Neural cell (in vitro differentiated cells): ENCODE results near the gene LGR4. TPM values are rescaled to one million over a fixed set of nuclear protein-coding genes. Genes with fewer than 3 reads are reported as not detected.

Experiments used
- H2AFZ ChIP-seq: fragments of 200-600, 300-800 bp; sonication (generic), shearing (Covaris generic); 2 replicates; pipeline ENCODE4 v1.6.0; 2014; ENCODE audit warnings: low read depth, mild to moderate bottlenecking, antibody characterized with exemption, low read length, moderate library complexity
- H3F3A ChIP-seq: fragments of 200-600 bp; shearing (Covaris generic); 2 replicates; pipeline ENCODE4 v1.6.1; 2016; ENCODE audit warnings: mild to moderate bottlenecking, moderate library complexity, mixed read lengths, antibody characterized with exemption, low read length; ENCODE audit not compliant: insufficient read depth, poor library complexity, severe bottlenecking
- H3K27ac ChIP-seq: fragments of 200-600, 300-800 bp; sonication (generic), shearing (Covaris generic); 2 replicates; pipeline ENCODE4 v1.5.1; 2014; ENCODE audit warnings: mild to moderate bottlenecking, low read length, moderate library complexity
- H3K27me3 ChIP-seq: fragments of 300-800, 200-600 bp; sonication (generic), shearing (Covaris generic); 2 replicates; pipeline ENCODE4 v1.6.0; 2014; ENCODE audit warnings: mild to moderate bottlenecking, low read depth, low read length, moderate library complexity; ENCODE audit not compliant: insufficient read depth
- H3K36me3 ChIP-seq: fragments of 300-800, 200-600 bp; sonication (generic), shearing (Covaris generic); 2 replicates; pipeline ENCODE4 v1.5.1; 2014; ENCODE audit warnings: mild to moderate bottlenecking, antibody characterized with exemption, low read length, moderate library complexity; ENCODE audit not compliant: insufficient read depth
- H3K4me2 ChIP-seq: fragments of 300-800, 200-600 bp; sonication (generic), shearing (Covaris generic); 2 replicates; pipeline ENCODE4 v1.6.0; 2014; ENCODE audit warnings: mild to moderate bottlenecking, low read length
- H3K4me3 ChIP-seq: fragments of 300-800, 200-600 bp; sonication (generic), shearing (Covaris generic); 2 replicates; pipeline ENCODE4 v1.5.1; 2014; ENCODE audit warnings: mild to moderate bottlenecking, low read length, moderate library complexity
- H3K79me2 ChIP-seq: fragments of 200-600 bp; shearing (Covaris generic); replicated peaks from 2 replicates; pipeline ENCODE4 v1.6.0; 2014; ENCODE audit warnings: mild to moderate bottlenecking, low read length, moderate library complexity; ENCODE audit not compliant: insufficient read depth
- H3K9ac ChIP-seq: fragments of 300-800, 200-600 bp; sonication (generic), shearing (Covaris generic); 2 replicates; pipeline ENCODE4 v1.6.1; 2016; ENCODE audit warnings: mild to moderate bottlenecking, low read length, mixed read lengths
- H3K9me2 ChIP-seq: fragments of 200-600 bp; shearing (Covaris generic); 2 replicates; pipeline ENCODE4 v1.6.1; 2016; ENCODE audit warnings: mild to moderate bottlenecking, low read length, mixed read lengths; ENCODE audit not compliant: insufficient read depth
- H3K9me3 ChIP-seq: fragments of 200-600, 300-800 bp; sonication (generic), shearing (Covaris generic); 2 replicates; pipeline ENCODE4 v1.6.1; 2016; ENCODE audit warnings: mild to moderate bottlenecking, mixed run types, low read length, moderate library complexity, mixed read lengths
- H4K20me1 ChIP-seq: fragments of 200-600 bp; shearing (Covaris generic); 2 replicates; pipeline ENCODE4 v1.6.1; 2016; ENCODE audit warnings: mild to moderate bottlenecking, mixed run types; ENCODE audit not compliant: insufficient read depth
- EP300 ChIP-seq: fragments of 450-650 bp; conservative IDR thresholded peaks from 2 replicates; pipeline ENCODE4 v1.6.1; 2014; ENCODE audit warnings: antibody characterized with exemption, mild to moderate bottlenecking, moderate library complexity; ENCODE audit not compliant: poor library complexity, severe bottlenecking
- EZH2 ChIP-seq: fragments of 200-600, 300-800 bp; shearing (Covaris generic), sonication (generic); IDR thresholded peaks from 2 replicates; pipeline ENCODE4 v1.6.1; 2014; ENCODE audit warnings: antibody characterized with exemption, low read length, borderline replicate concordance, mild to moderate bottlenecking; ENCODE audit not compliant: insufficient read depth, poor library complexity, severe bottlenecking
- MXI1 ChIP-seq: fragments of 450-650 bp; conservative IDR thresholded peaks from 2 replicates; pipeline ENCODE4 v1.6.1; 2014; ENCODE audit warnings: antibody characterized with exemption, mild to moderate bottlenecking; ENCODE audit not compliant: poor library complexity, severe bottlenecking
- POLR2AphosphoS5 ChIP-seq: IDR thresholded peaks from 2 replicates; pipeline ENCODE4 v1.6.1; 2012
- RAD21 ChIP-seq: fragments of 450-650 bp; conservative IDR thresholded peaks from 2 replicates; pipeline ENCODE4 v1.6.1; 2014; ENCODE audit warnings: antibody characterized with exemption, mild to moderate bottlenecking, moderate library complexity
- SMC3 ChIP-seq: fragments of 450-650 bp; conservative IDR thresholded peaks from 2 replicates; pipeline ENCODE4 v1.6.1; 2014; ENCODE audit warnings: antibody characterized with exemption, mild to moderate bottlenecking, moderate library complexity; ENCODE audit not compliant: poor library complexity
- TAF1 ChIP-seq: IDR thresholded peaks from 2 replicates; pipeline ENCODE4 v1.6.1; 2012; ENCODE audit warnings: low read depth
- polyA plus RNA-seq: library from polyadenylated mRNA; depleted of rRNA; stranded (reverse); fragments of >200 nt; gene quantifications from 2 replicates; pipeline ENCODE4 v1.2.3, GENCODE V29; 2014
- TF ChIP-seq, protein P1 (sequence below): fragments of 450-650 bp; IDR thresholded peaks from 2 replicates; pipeline ENCODE4 v1.5.1; 2014; ENCODE audit warnings: antibody characterized with exemption, mild to moderate bottlenecking, moderate library complexity; ENCODE audit not compliant: poor library complexity, severe bottlenecking
- TF ChIP-seq, protein P2 (sequence below): IDR thresholded peaks from 2 replicates; pipeline ENCODE4 v1.6.1; 2012; ENCODE audit warnings: borderline replicate concordance

LGR4 gene
- polyA plus RNA-seq, 1 donor from 2014 or later = 11.2 TPM

DNA sequence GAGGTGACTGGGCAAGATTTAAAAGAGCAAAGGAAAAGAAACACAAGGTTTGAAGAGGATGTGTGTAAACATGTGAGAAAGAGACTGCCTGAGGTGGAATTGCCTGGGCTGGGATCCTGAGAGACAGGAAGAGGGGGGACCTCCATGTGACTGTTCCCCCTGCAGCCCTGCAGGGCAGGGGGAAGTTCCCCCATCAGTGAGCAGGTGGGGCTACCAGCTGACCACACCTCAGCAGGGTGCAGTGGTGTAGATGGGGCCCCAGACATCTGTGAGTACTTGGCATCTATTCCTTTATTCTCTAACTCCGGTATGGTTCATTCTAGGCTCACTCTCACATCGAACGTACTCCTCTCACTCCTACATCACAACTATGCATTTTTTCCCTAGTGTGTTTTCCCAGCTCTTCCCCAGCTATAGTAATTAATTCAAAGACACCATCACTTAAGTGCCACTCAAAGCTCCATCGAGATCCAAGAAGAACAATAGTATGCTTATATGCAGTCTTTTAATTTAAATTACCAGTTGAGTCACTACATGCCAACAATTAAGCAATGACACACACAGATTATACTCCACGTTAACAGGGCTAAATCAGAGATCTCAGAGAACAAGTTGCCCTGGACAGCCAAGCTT is 42.7 kb downstream of the LGR4 start:
- no peaks in the 10 kb centered on the region for H3K9me3 ChIP-seq
- no peaks in the 10 kb centered on the region for H3K79me2 ChIP-seq

DNA sequence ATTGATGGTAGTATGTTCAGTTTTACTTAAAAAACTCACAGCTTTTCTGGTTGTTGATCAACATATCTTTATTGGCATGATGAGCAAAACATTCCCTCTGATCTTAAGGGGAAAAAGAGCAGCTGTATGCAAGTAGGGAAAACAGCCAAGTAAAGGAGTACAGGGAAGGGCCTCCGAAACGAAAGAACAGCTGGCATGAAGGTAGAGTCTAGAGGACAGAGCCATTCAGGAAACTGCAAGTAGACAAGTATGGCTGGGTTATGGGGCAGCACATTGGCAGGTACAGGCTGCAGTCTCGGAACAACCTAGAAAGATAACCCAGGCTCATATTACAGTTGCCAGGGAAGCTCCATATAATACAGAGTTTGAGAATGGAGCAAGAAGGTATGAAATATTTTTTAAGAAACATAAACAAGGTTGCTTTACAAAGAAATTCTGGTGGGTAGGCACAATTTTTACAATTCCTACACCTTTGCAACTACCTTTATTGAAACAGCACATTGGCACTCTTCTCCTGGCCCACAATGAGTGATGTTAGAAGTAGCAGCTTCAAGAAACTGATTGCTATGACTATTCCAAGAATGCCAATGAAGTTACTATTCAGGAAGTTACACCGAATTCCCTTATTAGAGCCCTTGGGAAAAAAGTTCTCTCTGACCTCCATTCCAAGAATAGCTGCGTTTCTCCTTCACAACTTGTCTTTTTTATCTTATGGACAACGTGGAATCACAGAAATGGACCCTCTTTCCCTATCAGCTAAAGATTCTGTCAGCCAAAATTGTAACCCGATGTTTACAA is 45.2 kb downstream of the LGR4 start:
- H3K27ac ChIP-seq = no peak overlapping the region
- TF ChIP-seq EZH2 (no peak), MXI1 (no peak), EP300 (no peak), RAD21 (no peak), SMC3 (no peak), TAF1 (no peak), POLR2AphosphoS5 (no peak)
- TF ChIP-seq, protein P1, sequence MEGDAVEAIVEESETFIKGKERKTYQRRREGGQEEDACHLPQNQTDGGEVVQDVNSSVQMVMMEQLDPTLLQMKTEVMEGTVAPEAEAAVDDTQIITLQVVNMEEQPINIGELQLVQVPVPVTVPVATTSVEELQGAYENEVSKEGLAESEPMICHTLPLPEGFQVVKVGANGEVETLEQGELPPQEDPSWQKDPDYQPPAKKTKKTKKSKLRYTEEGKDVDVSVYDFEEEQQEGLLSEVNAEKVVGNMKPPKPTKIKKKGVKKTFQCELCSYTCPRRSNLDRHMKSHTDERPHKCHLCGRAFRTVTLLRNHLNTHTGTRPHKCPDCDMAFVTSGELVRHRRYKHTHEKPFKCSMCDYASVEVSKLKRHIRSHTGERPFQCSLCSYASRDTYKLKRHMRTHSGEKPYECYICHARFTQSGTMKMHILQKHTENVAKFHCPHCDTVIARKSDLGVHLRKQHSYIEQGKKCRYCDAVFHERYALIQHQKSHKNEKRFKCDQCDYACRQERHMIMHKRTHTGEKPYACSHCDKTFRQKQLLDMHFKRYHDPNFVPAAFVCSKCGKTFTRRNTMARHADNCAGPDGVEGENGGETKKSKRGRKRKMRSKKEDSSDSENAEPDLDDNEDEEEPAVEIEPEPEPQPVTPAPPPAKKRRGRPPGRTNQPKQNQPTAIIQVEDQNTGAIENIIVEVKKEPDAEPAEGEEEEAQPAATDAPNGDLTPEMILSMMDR = no peak

More for the DNA sequence above, 42.7 kb downstream of the LGR4 start:
- no peaks in the 10 kb centered on the region for H3K27me3 ChIP-seq
- no peaks in the 10 kb centered on the region for H3K9me2 ChIP-seq
- H3K4me2 ChIP-seq = no peak overlapping the region
- no peak overlapping the region for H3K27ac ChIP-seq
- TF ChIP-seq TAF1 = no peak
- no peak for TF ChIP-seq MXI1
- TF ChIP-seq EP300 = no peak
- TF ChIP-seq RAD21 = no peak
- TF ChIP-seq EZH2 = no peak
- TF ChIP-seq, protein P2, sequence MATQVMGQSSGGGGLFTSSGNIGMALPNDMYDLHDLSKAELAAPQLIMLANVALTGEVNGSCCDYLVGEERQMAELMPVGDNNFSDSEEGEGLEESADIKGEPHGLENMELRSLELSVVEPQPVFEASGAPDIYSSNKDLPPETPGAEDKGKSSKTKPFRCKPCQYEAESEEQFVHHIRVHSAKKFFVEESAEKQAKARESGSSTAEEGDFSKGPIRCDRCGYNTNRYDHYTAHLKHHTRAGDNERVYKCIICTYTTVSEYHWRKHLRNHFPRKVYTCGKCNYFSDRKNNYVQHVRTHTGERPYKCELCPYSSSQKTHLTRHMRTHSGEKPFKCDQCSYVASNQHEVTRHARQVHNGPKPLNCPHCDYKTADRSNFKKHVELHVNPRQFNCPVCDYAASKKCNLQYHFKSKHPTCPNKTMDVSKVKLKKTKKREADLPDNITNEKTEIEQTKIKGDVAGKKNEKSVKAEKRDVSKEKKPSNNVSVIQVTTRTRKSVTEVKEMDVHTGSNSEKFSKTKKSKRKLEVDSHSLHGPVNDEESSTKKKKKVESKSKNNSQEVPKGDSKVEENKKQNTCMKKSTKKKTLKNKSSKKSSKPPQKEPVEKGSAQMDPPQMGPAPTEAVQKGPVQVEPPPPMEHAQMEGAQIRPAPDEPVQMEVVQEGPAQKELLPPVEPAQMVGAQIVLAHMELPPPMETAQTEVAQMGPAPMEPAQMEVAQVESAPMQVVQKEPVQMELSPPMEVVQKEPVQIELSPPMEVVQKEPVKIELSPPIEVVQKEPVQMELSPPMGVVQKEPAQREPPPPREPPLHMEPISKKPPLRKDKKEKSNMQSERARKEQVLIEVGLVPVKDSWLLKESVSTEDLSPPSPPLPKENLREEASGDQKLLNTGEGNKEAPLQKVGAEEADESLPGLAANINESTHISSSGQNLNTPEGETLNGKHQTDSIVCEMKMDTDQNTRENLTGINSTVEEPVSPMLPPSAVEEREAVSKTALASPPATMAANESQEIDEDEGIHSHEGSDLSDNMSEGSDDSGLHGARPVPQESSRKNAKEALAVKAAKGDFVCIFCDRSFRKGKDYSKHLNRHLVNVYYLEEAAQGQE = no peak
- no peak for TF ChIP-seq POLR2AphosphoS5
- no peak for TF ChIP-seq SMC3
- TF ChIP-seq, protein P1 = no peak
- no peaks in the 10 kb centered on the region for H3F3A ChIP-seq
- no peaks in the 10 kb centered on the region for H4K20me1 ChIP-seq
- H3K9ac ChIP-seq = no peak overlapping the region
- H2AFZ ChIP-seq = no peak overlapping the region
- no peak overlapping the region for H3K4me3 ChIP-seq
- no peaks in the 10 kb centered on the region for H3K36me3 ChIP-seq

More for the DNA sequence above, 45.2 kb downstream of the LGR4 start:
- no peaks in the 10 kb centered on the region for H3K9me3 ChIP-seq
- H3K36me3 ChIP-seq = no peaks in the 10 kb centered on the region
- H3K9ac ChIP-seq = no peak overlapping the region
- no peaks in the 10 kb centered on the region for H3K79me2 ChIP-seq
- no peaks in the 10 kb centered on the region for H3K27me3 ChIP-seq
- no peak overlapping the region for H3K4me2 ChIP-seq
- no peak overlapping the region for H2AFZ ChIP-seq
- H3K9me2 ChIP-seq = no peaks in the 10 kb centered on the region
- no peaks in the 10 kb centered on the region for H4K20me1 ChIP-seq
- H3K4me3 ChIP-seq = no peak overlapping the region
- no peaks in the 10 kb centered on the region for H3F3A ChIP-seq
